HL-60 (cell line): Measurements from ENCODE around the gene TMX4.

Experiments used
- CTCF ChIP-seq: IDR thresholded peaks from one replicate; pipeline ENCODE4 v1.5.1; 2011; ENCODE audit warnings: low read length, control low read depth, inconsistent platforms; ENCODE audit not compliant: insufficient read depth
- POLR2AphosphoS5 ChIP-seq: IDR thresholded peaks from 2 replicates; pipeline ENCODE4 v1.6.1; 2012; ENCODE audit warnings: low read depth

DNA sequence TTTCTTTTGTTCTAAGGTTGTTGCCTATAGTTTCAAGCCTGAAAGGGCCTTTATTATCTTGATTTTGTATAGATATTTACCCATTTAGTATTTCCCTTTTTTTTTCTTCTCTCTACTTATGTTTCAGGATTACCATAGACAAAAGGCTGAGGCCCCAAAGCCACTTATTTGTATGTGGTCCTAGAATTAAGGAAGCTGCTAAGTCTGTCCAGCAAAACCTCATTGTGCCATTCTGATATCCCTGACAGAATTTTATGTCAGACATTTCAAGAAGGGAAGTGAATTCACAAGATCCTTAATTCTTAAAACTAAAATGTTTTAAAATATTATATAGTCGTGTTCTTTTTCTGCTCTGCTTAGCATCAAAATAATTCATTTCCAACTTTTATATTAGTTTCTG is 86.2 kb downstream of the TMX4 start:
- TF ChIP-seq POLR2AphosphoS5 (no peak), CTCF (no peak)
